GM21529 (cell line): ENCODE measurements around the gene COPE.

Source experiments
- ATAC-seq: cut with Tn5 transposase; IDR thresholded peaks from one replicate; pipeline ENCODE4 v1.9.1; 2021; ENCODE audit not compliant: unreplicated experiment

The COPE gene

GRCh38 chr19:18853755-18854427 lies 65.3 kb downstream of the COPE start:
- ATAC-seq, result no peak

- ATAC-seq, result no peak
Measured at GRCh38 chr19:18852648-18853047, 66.5 kb downstream of the COPE start.

GRCh38 chr19:18851673-18852325 lies 67.4 kb downstream of the COPE start:
- ATAC-seq, result no peak

GRCh38 chr19:18850471-18851375 lies 68.5 kb downstream of the COPE start:
- no peak for ATAC-seq

- ATAC-seq, result no peak
Measured at GRCh38 chr19:18849838-18850400, 69.3 kb downstream of the COPE start.
